Colon (tissue), 2 donors: ENCODE results near the gene C18orf63.
"Not testable (repeated sequence)": the region's sequence is repeated elsewhere in the genome, so short reads cannot be mapped to it uniquely, and the experiment has no call there.

Experiments used
- FAIRE-seq: peaks from 2 replicates; lab custom pipeline; 2012; peaks lifted over from hg19 to GRCh38; lab: Jason Lieb, UNC
- donor health status: control.
- donor health status: control.

The C18orf63 gene

GRCh38 chr18:74315464-74316256 is at the start of gene C18orf63:
Gene C18orf63, plus strand, starts transcription at chr18:74315839. Its CDS starts 2,027 bp downstream, at chr18:74317866.
- FAIRE-seq, result no peak

GRCh38 chr18:74266161-74266560 is 49.5 kb upstream of the C18orf63 start:
- FAIRE-seq, result no peak

- no peak for FAIRE-seq
Observed at GRCh38 chr18:74268175-74268574, 47.5 kb upstream of the C18orf63 start.

GRCh38 chr18:74268933-74269620 is 46.6 kb upstream of the C18orf63 start:
- no peak for FAIRE-seq

- FAIRE-seq, result no peak
Observed at GRCh38 chr18:74271635-74272034, 44.0 kb upstream of the C18orf63 start.

GRCh38 chr18:74273394-74273793 is 42.2 kb upstream of the C18orf63 start:
- FAIRE-seq, result no peak

- no peak for FAIRE-seq
Observed at GRCh38 chr18:74274700-74275099, 40.9 kb upstream of the C18orf63 start.

- FAIRE-seq, result no peak
Observed at GRCh38 chr18:74275736-74276135, 39.9 kb upstream of the C18orf63 start.

GRCh38 chr18:74276609-74277008 is 39.0 kb upstream of the C18orf63 start:
- FAIRE-seq, result no peak

GRCh38 chr18:74277296-74277695 is 38.3 kb upstream of the C18orf63 start:
- no peak for FAIRE-seq

GRCh38 chr18:74278058-74278457 is 37.6 kb upstream of the C18orf63 start:
- FAIRE-seq, result no peak

- FAIRE-seq, result no peak
Observed at GRCh38 chr18:74278983-74279382, 36.7 kb upstream of the C18orf63 start.

- no peak for FAIRE-seq
Observed at GRCh38 chr18:74281011-74281979, 34.3 kb upstream of the C18orf63 start.

GRCh38 chr18:74281980-74282754 is 33.5 kb upstream of the C18orf63 start:
- FAIRE-seq, result no peak

GRCh38 chr18:74282755-74283554 is 32.7 kb upstream of the C18orf63 start:
- no peak for FAIRE-seq

GRCh38 chr18:74283646-74284045 is 32.0 kb upstream of the C18orf63 start:
- FAIRE-seq, result no peak

GRCh38 chr18:74284191-74284979 is 31.3 kb upstream of the C18orf63 start:
- FAIRE-seq, result no peak

- FAIRE-seq, result no peak
Observed at GRCh38 chr18:74284980-74285355, 30.7 kb upstream of the C18orf63 start.

- FAIRE-seq, result not testable (repeated sequence)
Observed at GRCh38 chr18:74285583-74285982, 30.1 kb upstream of the C18orf63 start.
